Measurements from ENCODE around the gene TIMELESS.
"Not testable (repeated sequence)": the region's sequence is repeated elsewhere in the genome, so short reads cannot be mapped to it uniquely, and the experiment has no call there.

Gene TIMELESS

DNA sequence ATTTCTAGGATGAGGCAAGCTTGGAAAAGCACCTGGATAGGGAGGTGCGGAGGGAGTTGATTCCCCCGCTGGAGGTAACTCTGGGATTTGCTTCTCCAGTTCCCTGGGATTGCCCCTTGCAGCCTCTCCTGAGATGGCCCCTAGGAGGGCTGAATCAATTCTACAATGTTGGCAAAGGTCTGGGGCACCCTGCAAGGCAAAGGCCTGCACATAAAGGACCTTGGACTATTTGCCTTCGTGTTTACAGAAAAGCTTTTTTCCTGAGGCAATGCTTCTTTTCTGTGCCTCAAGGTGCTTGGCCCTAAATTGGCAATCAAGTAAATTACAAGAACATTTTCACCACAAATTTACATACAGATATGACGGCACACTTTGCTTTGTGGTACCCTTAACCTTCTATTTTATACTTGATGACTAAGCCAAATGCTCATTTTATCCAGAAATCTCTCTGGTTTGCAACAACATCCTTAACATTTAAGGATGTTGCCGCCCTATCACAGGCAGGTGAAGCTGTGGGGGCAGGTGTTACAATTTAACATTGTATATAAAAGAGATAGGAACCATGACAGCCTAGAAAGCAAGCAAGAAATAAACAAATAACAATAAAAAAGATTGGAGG, 40.3 kb downstream of the TIMELESS start:
- no peak for DNase-seq

DNA sequence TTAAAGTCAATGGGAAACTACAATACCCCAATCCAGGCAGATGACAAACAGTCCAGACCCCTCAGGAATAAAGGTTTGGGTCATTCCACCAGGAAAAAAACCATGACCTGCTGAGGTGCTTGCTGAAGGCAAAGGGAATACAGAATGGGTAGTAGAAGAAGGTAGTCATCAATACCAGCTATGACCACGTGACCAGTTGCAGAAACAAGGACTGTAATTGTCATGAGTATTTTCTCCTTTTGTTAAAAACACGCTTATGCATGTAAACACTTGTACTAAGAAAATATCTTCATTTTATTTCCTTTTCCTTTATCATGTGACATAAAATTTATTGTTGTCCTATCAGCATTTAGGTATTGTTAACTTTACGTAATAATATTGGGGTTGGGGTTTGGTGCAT, 45.0 kb downstream of the TIMELESS start:
- DNase-seq: not testable (repeated sequence)

DNA sequence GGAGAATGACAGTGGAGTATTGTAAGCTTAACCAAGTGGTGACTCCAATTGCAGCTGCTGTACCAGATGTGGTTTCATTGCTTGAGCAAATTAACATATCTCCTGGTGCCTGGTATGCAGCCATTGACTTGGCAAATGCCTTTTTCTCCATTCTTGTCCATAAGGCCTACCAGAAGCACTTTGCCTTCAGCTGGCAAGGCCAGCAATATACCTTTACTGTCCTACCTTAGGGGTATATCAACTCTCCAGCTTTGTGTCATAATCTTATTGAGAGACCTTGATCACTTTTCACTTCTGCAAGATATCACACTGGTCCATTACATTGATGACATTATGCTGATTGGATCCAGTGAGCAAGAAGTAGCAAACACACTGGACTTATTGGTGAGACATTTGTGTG, 47.6 kb downstream of the TIMELESS start:
- not testable (repeated sequence) for DNase-seq

DNA sequence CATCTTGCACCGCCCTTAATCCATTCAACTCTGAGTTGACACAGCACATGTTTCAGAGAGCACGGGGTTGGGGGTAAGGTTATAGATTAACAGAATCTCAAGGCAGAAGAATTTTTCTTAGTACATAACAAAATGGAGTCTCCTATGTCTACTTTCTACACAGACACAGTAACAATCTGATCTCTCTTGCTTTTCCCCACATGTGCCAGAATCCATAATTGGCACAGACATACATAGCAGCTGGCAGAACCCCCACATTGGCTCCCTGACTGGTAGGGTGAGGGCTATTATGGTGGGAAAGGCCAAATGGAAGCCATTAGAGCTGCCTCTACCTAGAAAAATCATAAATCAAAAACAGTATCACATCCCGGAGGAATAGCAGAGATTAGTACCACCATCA, 48.1 kb downstream of the TIMELESS start:
- not testable (repeated sequence) for DNase-seq

DNA sequence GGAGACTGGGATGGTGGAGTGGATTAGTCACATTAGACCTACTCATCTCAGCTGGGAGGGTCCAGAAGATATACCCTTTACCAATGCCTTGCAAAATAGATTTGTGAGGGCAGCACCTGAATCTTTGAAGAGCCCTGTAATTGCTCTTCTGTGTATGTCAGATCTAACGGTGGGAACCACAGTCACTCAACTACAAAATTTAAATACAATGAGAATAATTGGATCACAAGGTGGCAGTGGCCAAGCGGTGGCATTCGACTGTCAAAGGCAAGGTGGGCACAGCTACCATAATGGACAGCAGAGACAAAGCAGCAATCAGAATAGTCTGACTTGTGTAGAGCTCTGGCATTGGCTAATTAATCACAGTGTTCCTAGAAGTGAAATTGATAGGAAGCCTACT, 49.8 kb downstream of the TIMELESS start:
- DNase-seq: not testable (repeated sequence)

DNA sequence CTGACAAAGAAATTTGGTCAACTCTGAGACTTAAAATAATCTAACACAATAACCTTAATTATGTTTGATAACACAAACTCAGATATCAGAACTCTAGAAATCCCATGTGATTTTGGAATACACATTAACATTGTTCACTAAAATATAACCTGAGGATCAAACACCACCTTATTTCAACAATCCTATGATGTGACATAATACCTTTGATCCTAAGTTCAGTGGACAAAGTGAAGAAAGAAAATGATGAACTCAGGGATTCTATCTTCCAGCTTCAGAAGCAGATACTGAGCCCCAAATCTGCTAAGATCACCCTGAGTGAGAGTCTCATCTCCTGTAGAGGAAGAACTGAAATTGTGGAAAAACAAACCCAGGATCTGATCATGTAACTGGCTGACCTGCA, 50.9 kb downstream of the TIMELESS start:
- no peak for DNase-seq

DNA sequence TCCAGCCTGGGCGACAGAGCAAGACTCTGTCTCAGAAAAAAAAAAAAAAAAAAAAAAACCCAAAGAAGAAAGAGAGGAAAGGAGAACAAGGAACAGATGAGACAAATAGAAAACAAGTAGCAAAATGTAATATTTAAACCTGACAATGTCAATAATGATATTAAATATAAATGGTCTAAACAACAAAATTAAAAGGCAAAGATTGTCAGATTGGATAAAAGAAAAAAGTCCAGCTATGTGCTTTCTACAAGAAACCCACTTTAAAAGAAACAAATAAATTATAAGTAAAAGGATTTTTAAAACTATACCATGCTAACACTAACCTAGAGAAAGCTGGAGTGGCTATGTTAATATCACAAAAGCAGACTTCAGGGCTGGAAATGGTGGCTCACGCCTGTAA, 56.9 kb downstream of the TIMELESS start:
- DNase-seq: no peak

DNA sequence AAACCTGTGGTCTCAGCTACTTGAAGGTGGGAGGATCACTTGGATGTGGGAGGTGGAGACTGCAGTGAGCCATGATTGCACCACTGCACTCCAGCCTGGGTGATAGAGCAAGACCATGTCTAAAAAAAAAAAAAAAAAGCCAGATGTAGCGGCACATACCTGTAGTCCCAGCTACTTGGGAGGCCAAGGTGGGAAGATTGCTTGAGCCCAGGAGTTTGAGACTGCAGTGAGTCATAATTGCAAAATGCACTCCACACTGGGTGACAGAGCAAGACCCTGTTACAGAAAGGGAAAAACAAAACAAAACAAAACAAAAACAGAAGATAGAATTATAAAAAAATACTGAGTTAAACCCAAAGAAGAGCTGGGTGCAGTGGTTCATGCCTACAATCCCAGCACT, 57.5 kb downstream of the TIMELESS start:
- DNase-seq: no peak

DNA sequence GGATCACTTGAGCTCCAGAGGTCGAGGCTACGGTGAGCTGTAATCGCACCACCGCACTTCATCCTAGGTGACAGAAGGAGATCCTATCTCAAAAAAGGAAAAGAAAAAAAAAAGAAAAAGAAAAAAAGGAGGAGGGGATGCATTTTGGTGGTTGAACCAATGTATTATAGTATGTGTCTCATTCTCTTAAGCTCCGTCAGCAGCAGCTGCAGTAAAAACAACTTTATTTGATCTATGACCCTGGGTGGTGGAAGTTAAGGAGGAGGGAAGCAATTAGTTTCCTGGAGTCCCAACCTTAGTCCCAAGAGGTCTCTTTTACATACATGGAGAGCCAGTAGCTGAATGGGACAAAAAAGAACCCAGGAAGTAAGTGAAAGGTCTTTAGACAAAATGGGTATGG, 59.8 kb downstream of the TIMELESS start:
- no peak for DNase-seq

DNA sequence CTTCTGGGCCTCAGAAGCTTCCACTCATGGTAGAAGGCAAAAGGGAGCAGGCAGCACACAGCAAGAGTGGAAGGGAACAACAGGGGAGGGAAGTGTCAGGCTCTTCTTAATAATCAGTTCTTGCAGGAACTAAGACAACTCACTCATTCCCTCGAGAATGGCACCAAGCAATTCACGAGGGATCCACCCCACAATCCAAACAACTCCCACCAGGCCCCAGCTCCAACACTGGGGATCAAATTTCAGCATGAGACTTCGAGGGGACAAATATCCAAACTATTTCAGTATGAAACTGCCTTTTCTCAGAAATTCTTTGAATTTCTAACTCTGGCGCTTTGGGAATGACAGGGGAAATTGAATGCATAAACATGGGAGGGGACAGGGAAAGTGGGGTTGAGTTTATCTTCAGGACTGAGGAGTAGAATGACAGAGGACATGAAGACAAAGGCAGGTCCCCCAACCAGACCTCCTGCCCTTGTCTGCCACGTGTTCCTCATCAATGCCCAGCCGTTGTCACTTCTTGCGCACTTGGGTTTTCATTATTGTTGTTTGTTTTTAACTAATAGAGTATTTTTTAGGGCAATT, 62.0 kb downstream of the TIMELESS start:
- no peak for DNase-seq

DNA sequence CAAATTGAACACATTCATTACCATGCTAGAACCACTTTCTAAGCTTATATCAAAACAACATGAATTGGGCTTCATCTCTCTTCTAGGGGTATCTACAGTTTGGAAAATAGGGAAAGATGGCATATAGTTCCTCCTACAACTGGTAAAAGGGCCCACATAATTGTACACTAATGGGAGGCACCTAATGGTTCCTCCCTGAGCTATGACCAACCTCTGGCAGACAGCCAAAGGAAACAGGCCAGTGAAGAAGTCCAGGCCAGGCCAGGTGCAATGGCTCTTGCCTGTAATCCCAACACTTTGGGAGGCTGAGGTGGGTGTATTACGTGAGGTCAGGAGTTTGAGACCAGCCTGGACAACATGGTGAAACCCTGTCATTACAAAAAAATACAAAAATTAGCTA, 63.4 kb downstream of the TIMELESS start:
- peak; percentile 69 for DNase-seq

DNA sequence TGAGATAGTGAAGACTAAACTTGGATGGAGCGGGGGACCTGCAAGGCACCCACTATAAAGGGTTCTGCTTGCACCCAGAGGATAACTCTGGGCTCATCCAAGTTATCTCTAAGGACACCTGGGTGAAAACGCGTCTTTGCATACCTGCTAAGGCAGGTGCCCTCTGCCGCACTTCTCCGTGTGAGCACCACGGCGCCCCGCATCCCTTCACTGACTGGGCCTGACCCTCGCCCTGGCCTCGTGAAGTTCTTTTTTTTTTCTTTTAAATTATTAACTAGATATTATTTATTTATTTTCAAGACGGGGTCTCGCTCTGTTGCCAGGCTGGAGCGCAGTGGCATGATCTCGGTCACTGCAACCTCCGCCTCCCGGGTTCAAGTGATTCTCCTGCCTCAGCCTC, 66.6 kb downstream of the TIMELESS start:
- DNase-seq: no peak

DNA sequence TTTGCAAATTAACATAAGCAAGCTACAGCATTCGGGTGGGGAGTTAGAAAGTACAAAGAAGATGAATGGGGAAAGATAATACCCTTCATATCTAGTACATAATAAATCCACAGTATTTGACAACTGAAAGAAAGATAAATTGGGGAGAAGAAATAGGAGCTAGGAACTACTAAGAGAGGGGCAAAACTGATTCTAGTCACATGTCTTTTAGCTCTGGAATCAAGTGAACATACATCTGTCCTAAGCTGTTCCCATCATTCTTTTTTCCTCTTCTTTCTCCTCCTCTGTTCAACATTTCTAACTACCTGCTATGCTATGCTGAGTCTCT, 71.3 kb downstream of the TIMELESS start:
- no peak for DNase-seq

DNA sequence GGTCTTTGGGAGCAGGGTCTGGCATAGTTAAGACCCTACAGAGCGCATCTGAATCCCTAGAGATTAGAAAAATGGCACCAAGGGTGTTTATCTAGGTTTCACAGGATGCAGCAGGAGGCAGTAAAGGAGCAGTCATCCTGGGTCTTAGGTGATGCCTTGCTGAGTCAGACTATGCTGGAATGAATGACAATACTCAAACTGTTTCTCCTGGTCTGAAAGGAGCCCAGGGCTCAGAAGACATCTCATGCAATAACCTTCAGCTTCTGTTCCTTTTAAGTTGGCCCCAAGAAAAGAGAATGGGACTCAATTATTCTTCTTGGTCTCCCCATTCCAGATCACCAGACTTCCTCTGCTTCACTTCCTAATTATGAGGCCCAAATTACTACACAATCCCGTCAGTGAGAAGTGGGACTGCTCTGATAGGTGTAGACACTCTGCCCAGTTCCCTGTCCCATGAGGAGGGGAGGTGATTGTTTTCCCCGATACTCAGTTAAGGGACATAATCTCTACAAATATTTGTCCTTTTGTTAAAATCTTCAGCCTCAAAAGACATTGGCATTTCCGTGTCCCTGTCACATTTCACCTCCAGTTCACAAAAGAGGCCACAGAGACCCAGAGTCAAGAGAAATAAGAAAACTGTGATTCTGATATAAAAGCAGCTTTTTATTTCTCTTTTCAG, 71.8 kb downstream of the TIMELESS start:
- peak; percentile 56 for DNase-seq

DNA sequence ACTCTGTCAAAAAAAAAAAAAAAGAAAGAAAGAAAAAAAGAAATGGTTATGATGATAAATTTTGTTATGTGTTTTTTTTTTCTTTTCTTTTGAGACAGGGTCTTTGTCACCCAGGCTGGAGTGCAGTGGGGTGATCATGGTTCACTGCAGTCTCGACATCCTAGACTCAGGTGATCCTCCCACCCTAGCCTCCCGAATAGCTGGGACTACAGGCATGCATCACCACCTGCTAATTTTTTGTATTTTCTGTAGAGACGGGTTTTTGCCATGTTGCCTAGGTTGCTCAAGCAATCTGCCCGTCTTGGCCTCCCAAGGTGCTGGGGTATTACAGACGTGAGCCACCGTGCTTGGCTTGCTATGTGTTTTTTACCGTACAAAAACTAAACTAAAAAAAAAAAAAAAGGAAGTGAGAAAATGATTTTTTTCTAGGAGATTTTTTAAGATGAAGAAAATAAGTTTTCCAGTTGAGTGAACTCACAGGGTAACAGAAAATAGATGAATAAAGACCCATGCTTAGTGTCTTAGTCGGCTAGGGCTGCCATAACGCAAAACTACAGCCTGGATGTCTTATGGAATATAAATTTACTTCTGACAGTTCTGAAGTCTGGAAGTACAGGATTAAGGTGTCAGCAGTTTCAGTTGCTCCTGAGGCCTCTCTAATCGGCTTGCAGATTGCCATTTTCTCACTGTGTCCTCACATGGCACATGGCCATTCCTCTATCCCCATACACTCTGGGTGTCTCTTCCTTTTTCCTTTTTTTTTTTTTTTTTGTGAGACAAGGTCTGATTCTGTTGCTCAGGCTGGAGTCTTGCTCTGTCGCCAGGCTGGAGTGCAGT, 73.4 kb downstream of the TIMELESS start:
- no peak for DNase-seq

DNA sequence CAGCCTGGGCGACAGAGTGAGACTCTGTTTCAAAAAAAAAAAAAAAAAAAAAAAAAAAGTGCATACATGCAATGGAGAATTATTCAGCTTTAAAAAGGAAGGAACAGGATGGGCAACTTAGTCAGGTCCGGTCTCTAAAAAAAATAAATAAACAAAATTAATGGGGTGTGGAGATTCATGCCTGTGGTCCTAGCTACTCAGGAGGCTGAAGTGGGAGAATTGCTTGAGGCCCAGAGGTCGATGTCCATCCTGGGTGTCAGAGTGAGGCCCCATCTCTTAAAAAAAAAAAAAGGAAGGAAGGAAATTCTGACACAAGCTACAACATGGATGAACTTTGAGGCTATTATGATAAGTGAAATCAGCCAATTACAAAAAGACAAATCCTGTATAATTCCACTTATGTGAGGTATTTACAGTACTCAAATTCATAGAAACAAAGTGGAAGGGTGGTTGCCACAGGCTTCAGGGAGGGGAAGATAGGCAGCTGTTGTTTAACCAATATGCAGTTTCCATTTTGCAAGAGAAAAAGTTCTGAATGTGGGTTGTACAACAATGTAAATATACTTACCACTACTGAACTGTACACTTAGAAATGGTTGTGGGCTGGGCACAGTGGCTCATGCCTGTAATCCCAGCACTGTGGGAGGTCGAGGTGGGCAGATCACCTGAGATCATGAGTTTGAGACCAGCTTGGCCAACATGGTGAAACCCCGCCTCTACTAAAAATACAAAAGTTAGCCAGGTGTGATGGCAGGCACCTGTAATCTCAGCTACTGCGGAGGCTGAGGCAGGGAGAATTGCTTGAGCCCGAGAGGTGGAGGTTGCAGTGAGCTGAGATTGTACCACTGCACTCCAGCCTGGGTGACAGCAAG, 74.3 kb downstream of the TIMELESS start:
- peak; percentile 30 for DNase-seq

DNA sequence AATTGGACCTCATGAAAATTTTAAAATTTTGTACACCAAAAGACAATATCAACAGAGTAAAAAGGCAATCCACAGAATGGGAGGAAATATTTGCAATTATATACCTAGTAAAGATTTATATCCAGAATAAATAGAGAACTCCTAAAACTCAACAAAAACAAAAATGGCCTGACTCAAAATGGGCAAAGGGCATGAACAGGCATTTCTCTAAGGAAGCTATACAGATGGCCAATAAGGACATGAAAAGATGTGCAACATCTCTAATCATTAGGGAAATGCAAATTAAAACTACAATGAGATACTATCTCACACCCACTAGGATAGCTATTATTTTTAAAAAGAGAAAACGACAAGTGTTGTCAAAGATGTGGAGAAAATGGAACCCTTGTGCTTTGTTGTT, 75.7 kb downstream of the TIMELESS start:
- DNase-seq: no peak

DNA sequence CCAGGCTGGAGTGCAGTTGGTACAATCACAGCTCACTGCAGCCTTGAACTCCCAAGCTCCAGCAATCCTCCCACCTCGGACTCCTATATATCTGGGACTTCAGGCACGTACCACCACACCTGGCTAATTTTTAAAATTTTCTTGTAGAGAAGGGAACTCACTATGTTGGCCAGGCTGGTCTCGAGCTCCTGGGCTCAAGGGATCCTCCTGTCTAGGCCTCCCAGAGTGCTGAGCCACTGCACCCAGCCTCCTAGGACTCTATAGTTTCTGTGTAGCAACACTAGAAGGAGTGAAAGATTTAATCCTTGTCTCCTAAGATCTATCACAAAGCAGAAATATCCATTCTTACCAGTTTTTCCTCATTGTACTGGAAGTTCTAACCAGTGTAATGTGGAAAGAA, 82.3 kb downstream of the TIMELESS start:
- DNase-seq: no peak
